Lung microvascular endothelial cell (primary cell): Measurements from ENCODE around the gene RSPRY1. TPM values are rescaled to one million over a fixed set of nuclear protein-coding genes. Genes with fewer than 3 reads are reported as not detected.
A peak's percentile ranks its signal among the peaks of the same experiment; 100 is the strongest.

Source experiments
- DNase-seq, 2 donors: peaks; one replicate each; pipeline versions ENCODE4 v3.0.0 to v3.0.0-alpha.2; 2010; ENCODE audit warnings: low read depth in 2 of 2
- total RNA-seq: library from RNA; depleted of rRNA; stranded (reverse); fragments of >200 nt; gene quantifications from 2 replicates; pipeline ENCODE4 v1.2.1, GENCODE V29; 2014

Gene RSPRY1
- total RNA-seq, 1 donor from 2014 or later, result 33.7 TPM

- DNase-seq, result no peak
Measured at GRCh38 chr16:57224651-57225335, 38.7 kb downstream of the RSPRY1 start.

GRCh38 chr16:57225978-57226377, 39.8 kb downstream of the RSPRY1 start:
- DNase-seq, result no peak

DNA sequence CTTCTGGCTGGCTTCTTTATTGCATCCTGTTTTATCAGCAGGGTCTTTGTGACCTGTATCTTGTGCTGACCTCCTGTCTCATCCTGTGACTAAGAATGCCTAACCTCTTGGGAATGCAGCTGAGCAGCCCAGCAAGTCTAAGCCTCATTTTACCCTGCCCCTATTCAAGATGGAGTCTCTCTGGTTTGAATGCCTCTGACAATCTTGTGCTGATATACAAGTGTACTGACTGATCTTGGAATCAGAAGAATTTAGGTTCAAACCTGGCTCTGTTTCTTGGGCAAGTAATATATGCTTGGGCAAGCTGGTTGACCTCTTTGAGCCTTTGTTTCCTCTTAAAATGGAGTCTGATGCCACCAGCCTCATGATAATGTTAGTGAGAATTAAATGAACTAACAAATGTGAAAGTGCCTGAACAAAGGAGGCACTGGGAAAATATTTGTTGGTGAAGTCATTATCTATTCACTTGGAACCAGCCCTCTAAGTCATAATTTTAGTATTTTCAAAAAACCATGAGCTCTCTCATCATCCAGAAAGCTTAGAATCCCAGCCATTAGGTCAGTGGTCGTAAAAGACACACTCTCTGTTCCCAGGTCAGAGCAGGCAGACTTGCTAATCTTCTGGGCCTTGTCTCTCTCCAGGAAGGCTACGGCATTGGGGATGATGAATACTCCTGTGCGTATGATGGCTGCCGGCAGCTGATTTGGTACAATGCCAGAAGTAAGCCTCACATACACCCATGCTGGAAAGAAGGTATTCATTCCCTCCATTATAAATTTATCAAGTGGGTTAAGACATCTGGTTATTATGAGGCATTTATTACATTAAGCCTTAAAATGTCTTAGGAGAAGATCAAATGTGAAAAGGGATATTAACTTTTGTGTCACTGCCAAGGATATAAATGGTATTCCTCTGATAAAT, 40.8 kb downstream of the RSPRY1 start:
- peak in 1 of 2 donors; percentile 33 for DNase-seq

GRCh38 chr16:57229079-57229478, 43.0 kb downstream of the RSPRY1 start:
- DNase-seq, result no peak

- no peak for DNase-seq
Measured at GRCh38 chr16:57231821-57232350, 45.8 kb downstream of the RSPRY1 start.

DNA sequence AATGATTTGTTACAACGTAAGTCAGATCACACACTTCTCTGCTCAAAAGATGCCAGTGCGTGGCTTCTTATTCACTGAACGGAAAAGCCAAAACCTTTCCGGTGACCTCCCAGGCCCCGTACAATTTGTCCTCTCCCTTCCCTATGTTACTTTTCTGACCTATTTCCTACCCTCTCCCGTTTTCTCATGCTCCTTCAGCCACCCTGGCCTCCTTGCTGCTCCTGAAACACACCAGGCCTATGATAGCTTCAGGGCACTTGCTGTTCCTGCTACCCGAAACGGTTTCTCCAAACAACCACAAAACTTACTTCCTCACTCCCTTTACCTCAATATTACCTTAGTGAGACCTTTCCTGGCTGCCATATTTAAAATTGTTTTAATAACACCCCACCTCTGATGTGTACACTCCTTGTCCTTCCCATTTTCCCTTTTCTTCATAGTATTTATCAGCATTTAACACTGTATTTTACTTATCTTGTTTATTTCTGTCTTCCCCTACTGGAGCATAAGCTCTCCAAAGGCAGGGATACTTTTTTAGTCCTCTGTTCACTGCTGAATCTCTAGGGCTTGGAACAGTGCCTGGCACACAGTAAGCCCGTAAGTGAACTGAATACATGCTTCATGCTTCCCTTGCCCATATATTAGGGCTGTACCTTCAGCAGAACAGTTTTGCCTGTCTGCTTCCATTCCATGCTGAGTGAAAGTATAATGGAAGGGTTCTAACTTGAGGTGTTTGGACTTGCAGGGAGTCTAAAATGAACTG, 48.0 kb downstream of the RSPRY1 start:
- no peak for DNase-seq

DNA sequence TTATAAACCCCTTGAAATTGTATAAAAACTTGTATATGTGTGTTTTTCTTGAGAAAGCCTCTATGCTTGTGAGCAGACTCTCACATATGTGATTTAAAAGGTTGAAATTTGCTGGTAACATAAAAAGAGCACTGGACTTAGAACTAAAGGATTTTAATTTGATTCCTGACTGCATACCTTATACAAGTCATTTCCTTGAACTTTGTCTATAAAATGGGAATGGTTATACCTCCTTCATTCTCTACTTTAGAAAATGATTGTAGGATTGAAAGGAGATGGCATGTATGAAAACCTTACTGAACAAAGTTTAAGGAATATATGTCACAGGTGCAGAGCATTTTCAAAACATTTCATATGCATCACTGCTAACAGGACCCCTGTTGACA, 48.6 kb downstream of the RSPRY1 start:
- DNase-seq, result no peak

DNA sequence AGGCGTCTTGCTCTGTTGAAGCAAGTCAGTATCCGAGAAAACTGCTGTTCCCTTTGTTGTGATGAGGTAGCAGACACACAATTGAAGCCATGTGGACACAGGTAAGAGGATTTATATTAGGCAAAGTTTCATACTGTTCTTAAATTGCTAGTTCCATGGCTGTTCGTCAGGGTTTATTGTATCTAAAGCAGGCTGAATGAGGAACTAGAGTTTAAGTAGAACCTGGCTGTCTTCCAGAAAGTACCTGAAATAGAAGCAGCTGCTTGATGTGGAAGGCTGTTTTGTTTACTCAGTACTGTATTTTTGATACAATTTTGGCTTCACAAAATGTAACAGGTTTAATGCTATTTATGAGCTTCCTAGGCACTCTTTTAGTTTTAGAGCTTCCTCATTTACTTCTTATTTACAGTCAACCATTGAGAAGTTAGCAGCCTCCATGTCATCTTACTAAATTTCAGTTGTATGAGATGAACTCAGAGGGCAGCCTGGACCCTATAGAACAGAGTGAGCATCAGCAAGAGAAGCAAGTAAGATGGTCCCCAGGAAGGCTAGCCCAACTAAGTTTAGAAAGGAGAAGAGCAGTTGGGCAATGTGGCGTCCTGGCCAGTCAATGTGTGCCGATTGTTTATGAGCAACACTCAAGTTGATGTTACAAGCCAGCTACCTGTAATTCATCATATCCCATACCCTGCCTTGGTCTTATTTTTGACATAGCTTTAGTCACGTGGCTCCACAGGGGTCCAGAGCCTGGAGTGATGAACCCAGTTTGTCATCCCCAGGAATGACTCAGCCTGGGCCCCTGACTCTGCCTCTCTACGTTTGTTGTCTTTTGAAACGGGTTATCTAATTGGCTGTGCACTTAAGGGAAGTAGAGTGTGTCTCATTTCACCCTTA, 49.2 kb downstream of the RSPRY1 start:
- DNase-seq, result peak in 1 of 2 donors; percentile 53

- DNase-seq, result no peak
Measured at GRCh38 chr16:57236022-57236350, 49.9 kb downstream of the RSPRY1 start.

GRCh38 chr16:57238682-57239081, 52.6 kb downstream of the RSPRY1 start:
- DNase-seq, result no peak

DNA sequence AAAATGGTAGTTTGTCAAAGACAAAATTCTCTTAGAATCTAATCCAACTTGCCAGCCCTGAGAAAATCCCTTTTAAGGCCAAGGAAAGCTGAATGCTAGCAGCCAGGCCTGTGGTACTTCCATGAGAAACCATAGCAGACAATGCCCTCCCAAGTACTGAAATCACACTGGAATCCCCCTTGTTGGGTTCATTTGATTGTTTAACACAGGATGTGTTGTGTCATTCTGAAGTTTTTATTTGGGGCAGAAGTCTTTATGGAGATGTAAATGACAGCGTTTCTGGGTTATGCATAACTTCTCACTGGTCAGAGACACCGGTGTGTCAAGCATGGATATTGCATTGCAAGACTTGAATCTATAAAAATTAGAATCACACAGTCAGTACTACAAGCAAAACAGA, 53.0 kb downstream of the RSPRY1 start:
- DNase-seq, result peak; percentile 36 to 73

DNA sequence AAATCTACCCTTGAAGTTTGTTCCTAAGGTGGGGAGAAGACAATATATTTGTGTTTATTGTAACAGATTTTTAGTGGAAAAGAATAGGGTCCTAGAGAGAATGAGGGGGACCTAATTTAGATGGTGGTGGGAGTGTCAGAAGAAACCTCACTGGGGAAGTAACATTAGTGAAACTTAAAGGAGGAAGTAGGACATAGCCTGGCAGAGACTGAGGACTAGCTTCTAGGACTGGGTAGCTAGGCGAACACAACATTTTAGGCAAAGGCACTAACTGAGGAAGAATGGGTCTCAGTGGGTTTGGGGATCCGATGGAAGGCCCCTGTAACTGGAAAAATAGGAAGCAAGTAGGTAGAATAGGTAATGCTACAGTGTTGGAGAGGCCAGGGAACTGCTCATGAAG, 54.7 kb downstream of the RSPRY1 start:
- no peak for DNase-seq

DNA sequence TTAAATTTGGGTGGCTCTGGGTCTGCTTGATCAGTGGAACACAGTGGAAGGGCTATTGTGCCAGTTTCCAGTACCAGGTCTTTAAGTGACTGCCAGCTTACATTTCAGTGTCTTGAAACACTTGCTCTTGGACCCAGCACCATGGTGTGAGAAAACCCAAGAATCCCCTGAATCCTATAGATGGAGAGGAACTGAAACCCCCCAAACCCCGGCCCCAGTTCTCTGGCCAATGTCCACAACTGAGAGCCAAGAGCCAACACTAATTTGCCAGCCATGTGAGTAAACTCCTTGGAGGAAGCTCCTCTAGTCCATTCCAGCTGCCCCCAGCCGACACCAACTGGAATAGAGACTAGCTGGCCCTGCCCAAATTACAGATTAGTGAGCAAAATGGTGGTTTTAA, 56.5 kb downstream of the RSPRY1 start:
- DNase-seq, result no peak

- no peak for DNase-seq
Measured at GRCh38 chr16:57244463-57244766, 58.3 kb downstream of the RSPRY1 start.

DNA sequence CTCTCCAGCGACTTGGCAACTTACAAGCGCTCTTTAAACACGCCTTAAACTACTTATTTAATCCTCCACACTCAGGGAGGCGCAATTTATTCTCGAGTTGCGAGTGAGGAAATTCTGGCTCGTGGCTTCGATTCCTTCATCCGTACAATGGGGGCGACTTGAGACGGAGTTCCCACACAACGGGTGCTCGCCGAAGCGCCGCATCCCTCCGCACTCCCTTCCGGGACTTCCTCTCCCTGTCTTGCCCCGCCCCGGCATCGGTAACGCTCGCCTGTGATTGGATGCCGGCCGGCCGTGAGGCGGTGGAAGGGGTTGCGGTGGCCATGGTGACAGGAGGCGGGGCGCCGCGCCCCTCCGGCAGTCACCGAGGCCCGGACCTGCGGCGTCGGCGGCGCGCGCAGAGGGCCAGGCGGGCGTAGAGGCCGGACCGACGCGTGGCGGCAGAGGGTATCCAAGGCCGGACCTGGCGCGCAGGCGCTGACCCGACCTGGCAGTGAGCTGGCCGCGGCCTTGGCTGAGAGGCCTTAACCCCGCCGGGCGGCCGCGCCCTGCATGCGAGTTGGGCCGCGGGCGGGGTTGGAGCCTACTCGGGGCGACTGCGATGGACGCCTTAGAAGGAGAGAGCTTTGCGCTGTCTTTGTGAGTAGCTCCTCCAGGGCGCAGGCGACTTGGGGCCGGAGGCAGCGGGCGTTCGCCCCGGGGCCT, 58.8 kb downstream of the RSPRY1 start, which contains the start of gene ARL2BP:
Gene ARL2BP (plus strand): TSS at position 493 of the 705 bp plus-strand sequence. CDS start 109 bp downstream, at position 602.
- DNase-seq, result peak; percentile 97 to 99

- DNase-seq, result peak; percentile 31 to 35
Measured at GRCh38 chr16:57245472-57246113, 59.5 kb downstream of the RSPRY1 start.

- DNase-seq, result no peak
Measured at GRCh38 chr16:57251352-57251751, 65.2 kb downstream of the RSPRY1 start.

- DNase-seq, result no peak
Measured at GRCh38 chr16:57252148-57252721, 66.1 kb downstream of the RSPRY1 start.

DNA sequence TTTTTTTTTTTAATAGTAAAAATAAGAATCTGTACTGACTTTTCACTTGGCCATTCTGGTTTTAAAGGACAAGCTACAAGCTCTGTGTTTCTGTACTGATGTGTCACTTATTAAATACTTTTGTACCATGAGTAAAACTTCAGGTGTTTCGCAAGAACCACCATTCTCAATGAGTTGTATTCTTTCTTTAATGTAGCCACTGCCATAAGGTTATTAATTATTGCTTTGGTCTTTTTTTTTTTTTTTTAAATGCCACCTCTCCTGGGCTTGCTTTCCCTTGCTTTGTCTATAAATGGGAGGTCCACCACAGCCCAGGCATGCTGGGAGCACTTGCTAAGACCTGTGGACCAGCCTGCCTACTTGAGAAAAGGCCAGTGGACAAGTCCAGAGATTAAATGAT, 67.3 kb downstream of the RSPRY1 start:
- no peak for DNase-seq
